A549 treated with AZD9567 at 1 μM for 4 hours (cell line): Measurements from ENCODE around the gene MMP21. TPM values are rescaled to one million over a fixed set of nuclear protein-coding genes. Genes with fewer than 3 reads are reported as not detected.

ENCODE experiments used
- total RNA-seq: library from RNA; stranded (reverse); fragments of 200-300 nt; extraction: Qiagen RNA extraction; gene quantifications from 5 replicates; pipeline ENCODE4 v1.2.3, GENCODE V29; 2022; ENCODE audit not compliant: insufficient read depth

The MMP21 gene
- total RNA-seq = 0.03 TPM in 1 of 5 replicates, not detected in the others

GRCh38 chr10:125775491-125776106 is at the start of gene MMP21:
Gene MMP21, minus strand, starts transcription at chr10:125775821. Its CDS starts 0 bp downstream, at chr10:125775821.

DNA sequence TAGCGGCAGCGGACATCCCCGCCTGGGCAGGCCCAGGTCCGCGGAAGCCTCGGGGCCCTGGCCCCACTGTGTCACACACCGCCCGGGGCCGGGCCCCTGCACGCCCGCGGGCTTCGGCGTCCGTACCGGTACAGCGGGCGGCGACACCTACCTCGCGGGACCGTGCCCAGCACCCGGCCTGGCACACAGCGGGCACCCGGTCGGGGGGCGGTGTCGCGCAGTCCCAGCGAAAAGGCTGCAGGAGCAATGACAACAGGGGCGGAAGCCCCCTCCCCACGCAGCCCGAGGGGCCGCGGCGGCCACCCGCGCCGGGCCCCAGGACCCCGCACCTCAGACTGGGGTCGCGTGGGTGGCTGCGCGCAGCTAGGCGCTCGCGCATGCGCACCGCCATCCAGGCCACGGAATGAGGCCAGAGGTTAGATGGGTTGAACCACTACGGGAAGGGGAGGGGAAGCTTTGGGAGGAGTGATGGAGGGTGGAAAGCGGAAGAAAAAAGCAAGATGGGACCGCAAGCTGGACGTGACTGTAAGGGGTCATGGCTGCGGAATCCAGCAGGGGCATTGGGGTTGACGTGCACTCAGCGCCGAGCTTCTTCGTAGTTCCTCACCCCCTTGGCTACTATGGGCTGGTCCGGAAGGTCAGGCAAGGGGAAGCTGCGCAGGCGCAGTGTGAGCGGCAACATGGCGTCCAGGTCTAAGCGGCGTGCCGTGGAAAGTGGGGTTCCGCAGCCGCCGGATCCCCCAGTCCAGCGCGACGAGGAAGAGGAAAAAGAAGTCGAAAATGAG is 47.4 kb upstream of the MMP21 start, which contains the start of the genes BCCIP and UROS:
BCCIP (plus strand) TSS at position 669 of the 785 bp plus-strand sequence; CDS start at position 681, 12 bp downstream.
UROS (minus strand) TSS at position 381 of the 785 bp plus-strand sequence. CDS start 6,759 bp downstream, outside the sequence.

GRCh38 chr10:125719173-125720001 is 56.2 kb downstream of the MMP21 start, which contains the start of gene EDRF1:
Gene EDRF1, plus strand, starts transcription at chr10:125719709. Its CDS starts 99 bp downstream, at chr10:125719808.

Other genes starting within 250 kb of the MMP21 start
- not detected in 5 replicates for gene TEX36, start 92.7 kb downstream of the MMP21 start, total RNA-seq
- gene EDRF1, start 56.1 kb downstream of the MMP21 start, total RNA-seq = 16.9 to 18.5 TPM (median 17.7 TPM) in 5 replicates
- 48.3 to 62.3 TPM (median 60.2 TPM) in 5 replicates for gene UROS, start 47.4 kb upstream of the MMP21 start, total RNA-seq
- gene BCCIP, start 47.7 kb upstream of the MMP21 start, total RNA-seq = 97.6 to 119 TPM (median 103 TPM) in 5 replicates
- 29.5 to 51.8 TPM (median 36.0 TPM) in 5 replicates for gene DHX32, start 105.5 kb upstream of the MMP21 start, total RNA-seq
- gene FANK1, start 120.7 kb upstream of the MMP21 start, total RNA-seq = 2.2 to 3.3 TPM (median 2.9 TPM) in 5 replicates